Activated T-helper 1 cell treated with Interleukin-2 at 50 U/mL for 16 hours (primary cell): Measurements from ENCODE around the gene HELZ.
"Not testable (repeated sequence)": the region's sequence is repeated elsewhere in the genome, so short reads cannot be mapped to it uniquely, and the experiment has no call there.

Experiments used
- DNase-seq: peaks from one replicate; pipeline ENCODE4 v3.0.0-alpha.2; 2020; ENCODE audit warnings: low read depth

Gene HELZ

GRCh38 chr17:67113486-67113885 is 131.5 kb downstream of the HELZ start:
- no peak for DNase-seq

DNA sequence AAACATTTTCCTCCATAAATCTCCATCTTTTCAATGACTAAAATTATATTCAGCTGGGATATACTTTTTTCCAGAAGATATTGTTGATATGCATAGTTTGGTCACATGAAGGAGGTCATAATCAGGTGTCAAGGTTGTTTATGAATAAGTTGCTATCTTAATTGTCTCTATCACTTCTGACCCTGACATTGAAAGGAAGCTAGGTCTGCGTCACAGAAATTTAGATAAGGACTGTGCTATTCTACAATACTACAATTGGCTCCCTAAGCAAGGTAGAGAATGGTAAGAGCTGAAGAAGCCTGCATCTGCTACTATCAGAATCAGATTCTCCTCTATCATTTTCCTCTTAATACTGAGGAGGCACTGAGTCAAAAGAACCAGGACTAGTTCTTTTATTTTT is 133.2 kb downstream of the HELZ start:
- DNase-seq, result no peak

GRCh38 chr17:67111327-67111726 is 133.7 kb downstream of the HELZ start:
- DNase-seq, result no peak

- DNase-seq, result no peak
Measured at GRCh38 chr17:67110619-67111018, 134.4 kb downstream of the HELZ start.

DNA sequence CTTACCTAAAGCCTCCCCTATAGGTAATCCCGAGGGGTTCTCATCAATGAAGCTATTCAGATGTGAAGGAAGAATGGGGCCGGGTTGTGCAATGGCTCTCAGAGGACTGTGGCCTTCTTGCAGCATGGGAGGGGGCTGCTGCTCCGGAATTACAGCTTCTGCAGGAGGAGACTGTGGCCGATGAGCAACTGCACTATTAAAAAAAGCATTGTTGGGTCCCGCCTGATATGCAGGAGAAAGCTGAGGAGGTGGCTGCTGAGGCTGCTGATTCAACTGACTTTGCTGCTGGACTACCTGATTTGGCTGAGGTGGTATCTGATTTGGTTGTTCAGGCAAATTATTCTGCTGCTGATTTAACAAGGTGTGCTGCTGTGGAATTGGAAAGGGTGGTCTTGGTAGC is 135.9 kb downstream of the HELZ start:
- DNase-seq, result no peak

DNA sequence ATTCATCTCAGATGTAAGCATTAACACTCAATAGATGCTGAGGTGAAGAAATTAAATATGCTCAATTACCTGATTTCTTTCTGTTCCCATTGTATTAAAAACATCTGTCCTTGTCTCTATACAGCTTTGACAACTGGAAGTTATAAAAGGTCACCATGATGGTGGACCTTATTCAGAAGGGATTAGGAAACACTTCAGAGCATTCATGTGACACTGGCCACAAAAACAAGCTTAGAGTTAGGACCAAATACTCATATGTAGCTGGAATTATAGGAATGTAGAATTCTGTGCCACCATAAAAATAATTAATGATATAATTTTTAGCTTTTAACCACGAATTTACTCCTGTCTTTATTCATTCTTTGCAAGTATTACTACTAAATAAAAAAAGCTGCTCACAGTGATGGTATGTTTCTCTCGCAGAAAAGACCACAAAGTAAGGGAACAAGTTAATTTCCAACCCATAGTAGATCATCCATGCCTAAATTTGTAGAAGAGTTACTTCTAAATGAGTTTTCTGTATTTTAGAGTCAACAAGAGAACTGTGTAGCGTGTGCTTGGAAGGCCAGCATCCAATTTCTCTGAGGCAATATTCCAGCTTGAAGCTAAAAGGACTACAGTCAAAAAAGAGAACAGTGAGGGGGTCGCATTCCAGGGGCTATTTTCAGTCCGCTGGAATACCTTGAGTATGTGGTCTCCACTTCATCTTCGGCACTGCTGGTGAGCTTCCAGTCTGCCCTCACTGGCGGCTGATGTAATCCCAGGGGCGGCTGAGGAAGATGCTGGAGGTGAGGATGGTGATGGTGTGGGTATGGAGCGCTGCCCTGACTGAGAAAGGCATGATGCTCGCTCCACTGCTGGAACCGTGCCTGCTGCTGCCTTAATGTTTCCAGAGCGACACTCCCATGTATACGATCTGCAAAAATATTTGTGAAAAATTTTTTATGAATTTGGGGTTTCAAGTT is 136.9 kb downstream of the HELZ start:
- DNase-seq, result no peak

GRCh38 chr17:67107171-67107570 is 137.8 kb downstream of the HELZ start:
- no peak for DNase-seq

GRCh38 chr17:67105213-67105612 is 139.8 kb downstream of the HELZ start:
- no peak for DNase-seq

DNA sequence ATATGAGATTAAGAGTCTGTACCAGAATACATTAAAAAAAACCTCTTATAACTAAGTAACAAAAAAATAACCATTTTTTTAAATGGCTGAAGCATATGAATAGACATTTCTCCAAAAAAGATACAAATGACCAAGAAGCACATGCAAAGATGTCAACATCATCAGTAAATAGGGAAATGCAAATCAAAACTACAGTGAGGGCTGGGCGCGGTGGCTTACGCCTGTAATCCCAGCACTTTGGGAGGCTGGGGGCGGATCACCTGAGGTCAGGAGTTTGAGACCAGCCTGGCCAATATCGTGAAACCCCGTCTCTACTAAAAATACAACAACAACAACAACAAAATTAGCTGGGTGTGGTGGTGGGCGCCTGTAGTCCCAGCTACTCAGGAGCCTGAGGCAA is 140.4 kb downstream of the HELZ start:
- DNase-seq, result not testable (repeated sequence)

DNA sequence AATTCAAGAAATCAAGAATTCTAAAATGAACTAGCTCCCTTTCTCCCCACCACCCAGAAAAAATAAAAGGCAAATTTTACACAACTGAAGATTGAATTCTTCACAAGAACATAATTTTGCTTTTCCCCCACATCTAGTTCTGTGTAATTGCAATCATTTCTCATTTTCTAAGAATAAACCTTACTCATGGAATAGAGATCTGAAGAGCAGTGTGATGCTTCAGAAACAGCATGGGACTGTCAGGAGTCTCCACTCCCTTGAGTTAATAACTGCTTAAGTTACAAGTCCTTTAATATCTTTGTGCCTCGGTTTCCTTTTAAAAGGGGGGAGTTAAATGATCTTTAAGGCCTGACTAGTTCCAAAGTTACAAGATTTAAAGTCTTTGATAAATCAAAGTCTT is 147.0 kb downstream of the HELZ start:
- no peak for DNase-seq

DNA sequence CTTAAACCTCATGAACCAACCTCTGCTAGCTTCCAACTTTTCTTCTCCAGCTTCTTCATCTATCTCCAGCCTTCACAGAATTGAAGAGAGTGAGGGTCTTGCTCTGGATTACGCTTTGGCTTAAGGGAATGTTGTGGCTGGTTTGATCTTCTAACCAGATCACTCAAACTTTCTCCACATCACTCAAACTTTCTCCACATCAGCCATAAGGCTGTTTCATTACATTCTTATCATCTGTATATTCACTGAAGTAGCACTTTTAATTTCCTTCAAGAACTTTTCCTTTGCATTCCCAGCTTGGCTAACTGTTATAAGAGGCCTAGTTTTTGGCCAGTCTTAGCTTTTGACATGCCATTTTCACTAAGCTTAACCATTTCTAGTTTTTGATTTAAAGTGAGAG is 148.4 kb downstream of the HELZ start:
- no peak for DNase-seq

- no peak for DNase-seq
Measured at GRCh38 chr17:67095803-67096202, 149.2 kb downstream of the HELZ start.

GRCh38 chr17:67095291-67095690 is 149.7 kb downstream of the HELZ start:
- DNase-seq, result not testable (repeated sequence)

DNA sequence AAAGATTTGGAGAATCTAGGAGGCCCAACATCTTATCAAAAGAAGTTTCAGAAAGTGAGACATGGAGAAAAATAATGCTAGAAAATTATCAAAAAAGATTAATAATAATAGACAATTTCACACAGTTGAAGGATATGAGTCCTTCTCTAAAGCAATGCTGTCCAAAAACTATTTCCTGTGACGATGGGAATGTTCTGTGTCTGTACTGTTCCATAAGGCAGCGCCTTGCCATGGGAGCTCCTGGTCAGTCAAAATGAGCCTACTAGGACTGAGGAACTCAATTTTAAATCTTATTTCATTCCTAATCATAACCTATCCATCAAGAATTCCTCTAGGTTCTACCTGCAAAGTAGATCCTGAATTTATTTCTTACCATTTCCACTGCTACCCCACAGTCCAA is 151.6 kb downstream of the HELZ start:
- no peak for DNase-seq

- DNase-seq, result not testable (repeated sequence)
Measured at GRCh38 chr17:67092710-67093109, 152.3 kb downstream of the HELZ start.

DNA sequence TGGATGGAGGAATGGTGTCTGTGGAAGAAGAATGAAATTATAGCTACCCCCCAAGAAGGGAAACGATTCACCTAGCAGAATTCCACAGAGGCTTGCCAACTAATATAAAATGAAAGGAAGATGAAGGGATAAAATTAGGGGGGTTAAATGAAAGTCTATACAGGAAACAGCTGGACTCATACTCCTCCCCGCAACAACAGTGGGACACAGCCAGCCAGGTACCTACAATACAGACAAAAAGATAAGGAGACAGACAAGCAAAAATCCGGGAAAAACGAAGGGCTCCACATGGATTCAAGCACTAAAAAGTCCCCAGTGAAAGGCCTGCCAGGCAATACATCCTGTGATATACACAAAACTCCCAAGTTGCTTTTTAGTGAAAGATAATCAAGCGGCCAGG is 152.7 kb downstream of the HELZ start:
- no peak for DNase-seq

- no peak for DNase-seq
Measured at GRCh38 chr17:67090341-67090740, 154.7 kb downstream of the HELZ start.

DNA sequence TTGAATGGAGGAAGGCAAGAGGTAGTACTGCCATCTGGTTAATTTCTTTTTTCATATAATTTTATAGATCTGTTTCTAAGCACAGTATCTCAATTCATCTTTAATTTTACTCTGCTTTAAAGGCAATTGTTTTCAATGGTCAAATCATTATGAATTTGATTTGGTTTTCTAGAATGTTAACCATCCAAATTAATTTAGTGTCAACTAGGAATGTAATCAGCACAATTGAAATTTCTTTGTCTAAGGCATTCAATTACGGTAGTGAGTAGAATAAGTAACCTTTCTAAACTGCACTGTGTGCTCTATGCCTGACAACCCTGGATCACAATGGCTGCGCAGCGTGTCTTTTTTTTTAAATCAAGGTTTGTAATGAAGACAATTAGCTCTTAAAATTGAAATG is 156.4 kb downstream of the HELZ start:
- DNase-seq, result no peak

GRCh38 chr17:67085406-67085805 is 159.6 kb downstream of the HELZ start:
- DNase-seq, result no peak

DNA sequence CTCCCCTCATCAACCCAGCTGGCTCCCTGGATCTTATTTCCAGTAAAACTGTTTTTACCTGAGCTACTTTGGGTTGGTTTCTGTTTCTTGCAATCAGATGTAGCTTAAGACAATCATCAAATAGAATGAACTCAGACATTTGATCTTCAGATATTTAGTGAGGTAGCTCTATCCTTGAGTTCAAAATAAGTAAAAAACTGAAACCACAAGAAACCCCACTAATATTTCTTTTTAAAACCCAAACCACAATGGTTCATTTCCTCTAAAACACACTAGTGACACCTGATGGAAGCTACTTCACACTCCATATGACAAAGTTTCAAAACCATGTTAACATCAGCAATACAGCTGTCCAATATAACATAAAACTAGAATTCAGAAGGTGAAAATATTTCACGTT is 162.9 kb downstream of the HELZ start:
- no peak for DNase-seq

DNA sequence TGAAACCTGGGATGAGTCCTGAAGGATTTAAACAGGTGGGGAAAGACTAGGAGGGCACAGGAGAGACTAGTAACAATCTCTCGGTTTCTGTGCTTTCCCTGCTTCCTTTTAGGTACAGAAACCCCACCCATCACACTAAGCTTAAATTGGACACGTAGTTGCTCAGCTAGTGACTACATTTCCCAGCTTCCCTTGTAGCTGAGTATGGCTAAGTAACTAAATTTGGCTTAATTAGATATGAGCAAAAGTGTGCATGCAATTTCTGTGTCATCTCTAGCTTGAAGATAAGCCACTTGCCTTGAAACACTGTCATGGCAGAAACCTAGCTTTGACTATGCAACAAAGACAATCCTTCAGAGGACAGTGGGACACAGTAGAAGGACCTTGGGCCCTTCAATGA is 164.2 kb downstream of the HELZ start:
- DNase-seq, result no peak

- DNase-seq, result no peak
Measured at GRCh38 chr17:67079491-67079890, 165.5 kb downstream of the HELZ start.

GRCh38 chr17:67078292-67078691 is 166.7 kb downstream of the HELZ start:
- no peak for DNase-seq

GRCh38 chr17:67076290-67076689 is 168.7 kb downstream of the HELZ start:
- DNase-seq, result no peak
